HepG2 (cell line): ENCODE data around the gene RGS1. TPM values are rescaled to one million over a fixed set of nuclear protein-coding genes. Genes with fewer than 3 reads are reported as not detected.

Experiments used
- ATAC-seq: fragments of 200-7000 bp; cut with Tn5 transposase; 3 replicates; pipeline ENCODE4 v1.9.1; 2020; ENCODE audit warnings: mild to moderate bottlenecking, moderate library complexity
- BruUV-seq: library from RNA; stranded (reverse); fragments of 400-500 nt; replicated peaks from 2 replicates; lab custom pipeline; 2021; lab: Mats Ljungman, UMichigan
- CTCF ChIA-PET: fragments of 300-600 bp; formaldehyde crosslinking; extraction: SDS; loops from one replicate; lab custom pipeline; 2021; ENCODE audit warnings: low total read pairs, inconsistent platforms, low intra/inter-chr PET ratio; lab: Yijun Ruan, JAX
- POLR2A ChIA-PET: fragments of 350-600 bp; sonication (Branson Sonifier 250); formaldehyde crosslinking; loops from one replicate; lab custom pipeline; 2020; ENCODE audit warnings: antibody characterized with exemption, inconsistent platforms; lab: Yijun Ruan, JAX
- DNase-seq: peaks from one replicate; pipeline ENCODE4 v3.0.0-alpha.2; 2015; ENCODE audit warnings: low spot score
- FAIRE-seq: peaks from 3 replicates; lab custom pipeline; 2011; peaks lifted over from hg19 to GRCh38; lab: Jason Lieb, UNC
- H2AFZ ChIP-seq: one replicate; pipeline ENCODE4 v1.6.1; 2011; ENCODE audit warnings: low read length, inconsistent platforms
- H3K27ac ChIP-seq: fragments of 300-600 bp; 3 replicates; pipeline ENCODE4 v1.8.0; 2011; ENCODE audit warnings: mixed run types, mild to moderate bottlenecking, mixed read lengths, low read length, inconsistent platforms; ENCODE audit not compliant: insufficient read depth; ENCODE audit errors: extremely low read length
- H3K27me3 ChIP-seq, 2 experiments: fragments of 200-600 bp in 1 of 2; 2 replicates in 1 of 2; 3 replicates in 1 of 2; pipeline versions ENCODE4 v1.6.0 to v1.8.0; 2011; ENCODE audit warnings: low read length in 2 of 2, mild to moderate bottlenecking in 2 of 2, moderate library complexity in 2 of 2, inconsistent platforms in 1 of 2; ENCODE audit not compliant: insufficient read depth in 2 of 2, control insufficient read depth in 1 of 2
- H3K36me3 ChIP-seq, 2 experiments: fragments of 200-600 bp in 1 of 2; replicated peaks in 1 of 2; 2 replicates in 1 of 2; 3 replicates in 1 of 2; pipeline versions ENCODE4 v1.5.1 to v1.8.0; 2011; ENCODE audit warnings: low read length in 2 of 2, inconsistent platforms in 1 of 2; ENCODE audit not compliant: insufficient read depth in 2 of 2, control insufficient read depth in 1 of 2
- H3K4me1 ChIP-seq: 2 replicates; pipeline ENCODE4 v1.5.1; 2012; ENCODE audit warnings: low read length, inconsistent platforms; ENCODE audit not compliant: insufficient read depth
- H3K4me2 ChIP-seq: 2 replicates; pipeline ENCODE4 v1.6.0; 2011; ENCODE audit warnings: low read depth, low read length, inconsistent platforms
- H3K4me3 ChIP-seq, 3 experiments: fragments of 200-600 bp in 1 of 3; sonication (generic), shearing (Covaris generic) in 1 of 3; replicated peaks in 1 of 3; 2 replicates each; pipeline ENCODE4 v1.5.1; 2011 to 2016; ENCODE audit warnings: low read length in 3 of 3, inconsistent platforms in 2 of 3, low read depth in 2 of 3, mild to moderate bottlenecking in 2 of 3, control low read depth in 1 of 3, mixed read lengths in 1 of 3; ENCODE audit not compliant: insufficient read depth in 1 of 3
- H3K79me2 ChIP-seq: one replicate; pipeline ENCODE4 v1.6.1; 2011; ENCODE audit warnings: low read length, inconsistent platforms; ENCODE audit not compliant: insufficient read depth
- H3K9ac ChIP-seq: 2 replicates; pipeline ENCODE4 v1.6.0; 2011; ENCODE audit warnings: mild to moderate bottlenecking, low read depth, low read length, inconsistent platforms; ENCODE audit not compliant: insufficient read depth
- H3K9me3 ChIP-seq: 2 replicates; pipeline ENCODE4 v1.5.1; 2012; ENCODE audit warnings: mild to moderate bottlenecking, low read length
- H4K20me1 ChIP-seq: 2 replicates; pipeline ENCODE4 v1.6.0; 2011; ENCODE audit warnings: inconsistent platforms, mild to moderate bottlenecking, low read length, moderate library complexity; ENCODE audit not compliant: insufficient read depth
- KDM1A ChIP-seq: IDR thresholded peaks from 2 replicates; pipeline ENCODE4 v1.6.1; 2016; ENCODE audit warnings: missing compliant biosample characterization
- RFX1 ChIP-seq: fragments of 450-650 bp; IDR thresholded peaks from 2 replicates; pipeline ENCODE4 v1.6.1; 2017
- WGBS: methylation state at CpG from one replicate; pipeline ENCODE4 v1.1.6; 2017; ENCODE audit warnings: low lambda C conversion rate; 5-methylcytosine and 5-hydroxymethylcytosine counted together
- in situ Hi-C: cut with HindIII; loops from 2 replicates; pipeline ENCODE4 v1.10.0; 2017; ENCODE audit warnings: low pct_unique_long_range_greater_than_20kb; ENCODE audit not compliant: extremely low pct_ligation_motif_present
- intact Hi-C: fragments of 100-400 bp; cut with micrococcal nuclease; formaldehyde crosslinking; loops from one replicate; pipeline ENCODE4 v1.10.0; 2022; ENCODE audit not compliant: unreplicated experiment
- polyA plus RNA-seq, 8 experiments: library from polyadenylated mRNA; depleted of rRNA in 3 of 8; stranded (reverse) in 7 of 8; unstranded in 1 of 8; fragments of >200 nt; fragmentation: Illumina TruSeq in 4 of 8; extraction: Trizol in 4 of 8; gene quantifications; 2 replicates each; pipeline versions ENCODE4 v1.2.1 to v1.2.3, GENCODE V29; 2011 to 2016; ENCODE audit warnings: low read depth in 4 of 8, missing spikeins in 1 of 8, mixed read lengths in 1 of 8; ENCODE audit not compliant: insufficient read depth in 1 of 8
- total RNA-seq, 5 experiments: library from RNA; depleted of rRNA; stranded (reverse); fragments of >200 nt; fragmentation: Illumina TruSeq; extraction: Trizol; gene quantifications; 2 replicates each; pipeline ENCODE4 v1.2.3, GENCODE V29; 2016; ENCODE audit warnings: low read depth in 1 of 5
- TF ChIP-seq, protein P1 (sequence below): IDR thresholded peaks from 2 replicates; pipeline ENCODE4 v1.6.1; 2016; ENCODE audit warnings: low read depth, control low read depth
- TF ChIP-seq, protein P2 (sequence below): sonication (generic); formaldehyde crosslinking; IDR thresholded peaks from 2 replicates; pipeline ENCODE4 v1.8.0; 2023; ENCODE audit warnings: mild to moderate bottlenecking, missing genetic modification reagents
- TF ChIP-seq, protein P3 (sequence below): IDR thresholded peaks from 2 replicates; pipeline ENCODE4 v1.6.1; 2012; ENCODE audit warnings: low read depth, low read length, improper control_type of control experiment

RGS1 gene
- total and polyA plus RNA-seq, 2 of the 13 experiments (the other 11 are each of a cell fraction or from before 2014, with no cell fraction given), result not detected

DNA sequence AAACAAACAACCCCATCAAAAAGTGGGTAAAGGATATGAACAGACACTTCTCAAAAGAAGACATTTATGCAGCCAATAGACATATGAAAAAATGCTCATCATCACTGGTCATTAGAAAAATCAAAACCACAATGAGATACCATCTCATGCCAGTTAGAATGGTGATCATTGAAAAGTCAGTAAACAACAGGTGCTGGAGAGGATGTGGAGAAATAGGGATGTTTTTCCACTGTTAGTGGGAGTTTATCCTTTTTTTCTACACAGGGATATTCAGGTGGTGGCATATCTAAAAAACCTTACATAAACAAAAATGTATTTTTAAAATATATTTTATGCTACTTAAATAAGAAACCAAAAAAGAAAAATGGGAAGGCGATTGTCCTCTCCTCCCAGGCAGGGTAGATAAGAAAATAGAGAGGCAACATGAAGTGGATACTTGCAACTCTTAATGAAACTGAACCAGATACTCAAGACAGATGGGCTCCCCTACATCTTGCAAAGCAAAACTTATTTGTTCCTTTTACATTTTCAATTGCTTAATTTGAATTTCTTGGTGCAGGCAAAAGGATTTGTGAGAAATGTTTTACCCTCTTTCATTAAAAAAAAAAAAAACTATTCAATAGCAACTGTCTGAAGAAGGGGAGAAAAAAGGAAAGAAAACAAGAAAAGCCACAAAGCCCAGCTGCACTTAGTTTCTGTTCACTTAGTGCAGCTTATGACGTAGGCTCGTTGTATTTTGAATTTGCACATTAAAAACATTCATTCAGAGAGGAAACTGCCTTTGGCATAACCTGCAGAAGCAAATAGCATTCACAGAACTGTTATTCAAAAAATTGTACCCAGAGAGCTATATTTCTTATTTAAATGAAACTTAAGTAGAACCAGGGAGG lies 36.9 kb upstream of the RGS1 start (continued):
- TF ChIP-seq, protein P1, sequence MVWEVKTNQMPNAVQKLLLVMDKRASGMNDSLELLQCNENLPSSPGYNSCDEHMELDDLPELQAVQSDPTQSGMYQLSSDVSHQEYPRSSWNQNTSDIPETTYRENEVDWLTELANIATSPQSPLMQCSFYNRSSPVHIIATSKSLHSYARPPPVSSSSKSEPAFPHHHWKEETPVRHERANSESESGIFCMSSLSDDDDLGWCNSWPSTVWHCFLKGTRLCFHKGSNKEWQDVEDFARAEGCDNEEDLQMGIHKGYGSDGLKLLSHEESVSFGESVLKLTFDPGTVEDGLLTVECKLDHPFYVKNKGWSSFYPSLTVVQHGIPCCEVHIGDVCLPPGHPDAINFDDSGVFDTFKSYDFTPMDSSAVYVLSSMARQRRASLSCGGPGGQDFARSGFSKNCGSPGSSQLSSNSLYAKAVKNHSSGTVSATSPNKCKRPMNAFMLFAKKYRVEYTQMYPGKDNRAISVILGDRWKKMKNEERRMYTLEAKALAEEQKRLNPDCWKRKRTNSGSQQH (CRISPR knock-in tag), result no peak

DNA sequence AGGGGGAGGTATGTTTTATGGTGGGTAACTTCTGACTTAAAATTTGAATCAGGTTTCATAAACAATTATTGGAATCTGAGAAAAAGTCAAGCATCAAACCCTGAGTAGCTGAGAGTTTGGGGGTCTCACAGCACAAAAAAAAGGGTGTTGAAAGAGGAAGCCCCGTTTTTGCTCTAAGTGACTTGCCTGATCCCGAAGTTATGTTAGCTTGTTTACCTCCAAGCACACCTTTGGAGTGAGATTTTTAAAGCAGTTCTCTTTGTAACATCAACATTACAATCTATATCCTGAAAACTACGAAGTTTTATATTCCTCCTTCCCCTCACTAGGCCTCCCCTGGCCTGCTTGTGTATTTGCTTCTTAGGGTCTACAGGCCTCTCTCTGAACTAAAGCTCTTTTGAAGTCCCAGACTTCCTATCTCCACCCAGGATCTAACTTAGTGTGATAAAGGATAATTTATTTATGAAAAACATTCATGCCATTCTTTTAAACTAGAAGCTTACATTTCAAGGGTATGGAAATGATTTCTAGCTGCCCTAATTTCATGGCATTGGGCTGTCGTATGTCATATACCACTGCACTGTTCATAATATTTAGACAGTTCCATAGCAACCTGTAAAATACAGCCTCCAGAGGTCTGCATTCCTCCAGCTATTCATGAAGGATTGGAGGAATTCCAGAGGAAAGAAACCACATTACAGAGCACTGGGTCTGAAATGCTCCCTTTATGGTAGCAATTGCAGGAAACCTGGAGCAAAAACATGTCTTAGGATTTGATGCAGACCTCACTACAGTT lies 36.1 kb upstream of the RGS1 start:
- peak; percentile 70 for DNase-seq
- in situ Hi-C loops, result no loop called here
- CTCF ChIA-PET, result no interaction called here
- no peaks in the 10 kb centered on the region for H3K36me3 ChIP-seq
- no peak overlapping the region for H3K4me3 ChIP-seq
- H3K9me3 ChIP-seq, result no peaks in the 10 kb centered on the region
- H3K27me3 ChIP-seq, result no peaks in the 10 kb centered on the region
- no peak for FAIRE-seq
- POLR2A ChIA-PET, result no interaction called here
- peak; percentile 43; the same call in 1 of the 2 replicates for TF ChIP-seq RFX1
- TF ChIP-seq, protein P2, sequence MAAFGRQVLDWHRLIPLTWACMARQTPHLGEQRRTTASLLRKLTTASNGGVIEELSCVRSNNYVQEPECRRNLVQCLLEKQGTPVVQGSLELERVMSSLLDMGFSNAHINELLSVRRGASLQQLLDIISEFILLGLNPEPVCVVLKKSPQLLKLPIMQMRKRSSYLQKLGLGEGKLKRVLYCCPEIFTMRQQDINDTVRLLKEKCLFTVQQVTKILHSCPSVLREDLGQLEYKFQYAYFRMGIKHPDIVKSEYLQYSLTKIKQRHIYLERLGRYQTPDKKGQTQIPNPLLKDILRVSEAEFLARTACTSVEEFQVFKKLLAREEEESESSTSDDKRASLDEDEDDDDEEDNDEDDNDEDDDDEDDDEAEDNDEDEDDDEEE (CRISPR knock-in tag), result no peak
- no peak for TF ChIP-seq KDM1A (CRISPR knock-in tag)
- TF ChIP-seq, protein P3, sequence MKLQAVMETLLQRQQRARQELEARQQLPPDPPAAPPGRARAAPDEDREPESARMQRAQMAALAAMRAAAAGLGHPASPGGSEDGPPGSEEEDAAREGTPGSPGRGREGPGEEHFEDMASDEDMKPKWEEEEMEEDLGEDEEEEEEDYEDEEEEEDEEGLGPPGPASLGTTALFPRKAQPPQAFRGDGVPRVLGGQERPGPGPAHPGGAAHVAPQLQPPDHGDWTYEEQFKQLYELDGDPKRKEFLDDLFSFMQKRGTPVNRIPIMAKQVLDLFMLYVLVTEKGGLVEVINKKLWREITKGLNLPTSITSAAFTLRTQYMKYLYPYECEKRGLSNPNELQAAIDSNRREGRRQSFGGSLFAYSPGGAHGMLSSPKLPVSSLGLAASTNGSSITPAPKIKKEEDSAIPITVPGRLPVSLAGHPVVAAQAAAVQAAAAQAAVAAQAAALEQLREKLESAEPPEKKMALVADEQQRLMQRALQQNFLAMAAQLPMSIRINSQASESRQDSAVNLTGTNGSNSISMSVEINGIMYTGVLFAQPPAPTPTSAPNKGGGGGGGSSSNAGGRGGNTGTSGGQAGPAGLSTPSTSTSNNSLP, result 0 out of 2 replicates have a peak, but pooled peaks have one; percentile 42
- H4K20me1 ChIP-seq, result no peaks in the 10 kb centered on the region; the same call in 1 of the 2 replicates
- no peak overlapping the region for H3K4me2 ChIP-seq
- WGBS, result 11% methylated on average over 4 of the region's 4 CpGs
- no peak overlapping the region for H3K9ac ChIP-seq
- no TSS peak for BruUV-seq
- no peak overlapping the region for H3K27ac ChIP-seq
- intact Hi-C loops, result no loop called here
- H3K4me1 ChIP-seq, result peaks cover 5% of the 10 kb centered on the region
- H2AFZ ChIP-seq, result no peak overlapping the region
- peak; percentile 97 for ATAC-seq
- no peaks in the 10 kb centered on the region for H3K79me2 ChIP-seq
